ENCODE measurements around the gene PRRT4.

PRRT4 gene

GRCh38 chr7:128364166-128364870 is 2.8 kb upstream of the PRRT4 start:
- Histone ChIP-seq H3K36me3 (ENCODE audit: control insufficient read depth, low read depth, low read length) (no peaks in the 10 kb centered on the region), H3K4me3 (ENCODE audit: low read length) (no peak overlapping the region), H3K9ac (ENCODE audit: low read length) (no peak overlapping the region), H3K4me1 (ENCODE audit: control insufficient read depth, low read depth, low read length) (peaks cover 3% of the 10 kb centered on the region), H3K27me3 (ENCODE audit: control insufficient read depth, insufficient read depth, low read length) (peaks cover 82% of the 10 kb centered on the region), H3K9me3 (ENCODE audit: control insufficient read depth, low read depth, low read length) (no peaks in the 10 kb centered on the region), H3K27ac (ENCODE audit: low read length) (no peak overlapping the region)

GRCh38 chr7:128363261-128363721 is 1.8 kb upstream of the PRRT4 start:
- Histone ChIP-seq H3K27ac (ENCODE audit: low read length) (no peak overlapping the region), H3K9me3 (ENCODE audit: control insufficient read depth, low read depth, low read length) (no peaks in the 10 kb centered on the region), H3K27me3 (ENCODE audit: control insufficient read depth, insufficient read depth, low read length) (peaks cover 92% of the 10 kb centered on the region), H3K4me3 (ENCODE audit: low read length) (no peak overlapping the region), H3K9ac (ENCODE audit: low read length) (no peak overlapping the region), H3K36me3 (ENCODE audit: control insufficient read depth, low read depth, low read length) (no peaks in the 10 kb centered on the region), H3K4me1 (ENCODE audit: control insufficient read depth, low read depth, low read length) (peaks cover 3% of the 10 kb centered on the region)

GRCh38 chr7:128362670-128363069 is 1.2 kb upstream of the PRRT4 start:
- Histone ChIP-seq H3K27me3 (ENCODE audit: control insufficient read depth, insufficient read depth, low read length) (peaks cover 98% of the 10 kb centered on the region), H3K4me1 (ENCODE audit: control insufficient read depth, low read depth, low read length) (peaks cover 3% of the 10 kb centered on the region), H3K9ac (ENCODE audit: low read length) (no peak overlapping the region), H3K27ac (ENCODE audit: low read length) (no peak overlapping the region), H3K9me3 (ENCODE audit: control insufficient read depth, low read depth, low read length) (no peaks in the 10 kb centered on the region), H3K4me3 (ENCODE audit: low read length) (no peak overlapping the region), H3K36me3 (ENCODE audit: control insufficient read depth, low read depth, low read length) (no peaks in the 10 kb centered on the region)

- H3K27me3 ChIP-seq (ENCODE audit: control insufficient read depth, insufficient read depth, low read length): peaks cover 77% of the 10 kb centered on the region
- no peak overlapping the region for H3K9ac ChIP-seq (ENCODE audit: low read length)
- peaks cover 3% of the 10 kb centered on the region for H3K4me1 ChIP-seq (ENCODE audit: control insufficient read depth, low read depth, low read length)
- no peak overlapping the region for H3K27ac ChIP-seq (ENCODE audit: low read length)
- H3K9me3 ChIP-seq (ENCODE audit: control insufficient read depth, low read depth, low read length): no peaks in the 10 kb centered on the region
- H3K36me3 ChIP-seq (ENCODE audit: control insufficient read depth, low read depth, low read length): no peaks in the 10 kb centered on the region
- H3K4me3 ChIP-seq (ENCODE audit: low read length): peak overlapping the region; percentile 51
These were observed 1.2 kb downstream of the PRRT4 start for GRCh38 chr7:128360359-128360678.

- Histone ChIP-seq H3K9me3 (ENCODE audit: control insufficient read depth, low read depth, low read length) (no peaks in the 10 kb centered on the region), H3K36me3 (ENCODE audit: control insufficient read depth, low read depth, low read length) (no peaks in the 10 kb centered on the region), H3K4me3 (ENCODE audit: low read length) (no peak overlapping the region), H3K27ac (ENCODE audit: low read length) (no peak overlapping the region), H3K9ac (ENCODE audit: low read length) (no peak overlapping the region), H3K27me3 (ENCODE audit: control insufficient read depth, insufficient read depth, low read length) (peaks cover 73% of the 10 kb centered on the region), H3K4me1 (ENCODE audit: control insufficient read depth, low read depth, low read length) (peaks cover 3% of the 10 kb centered on the region)
These were observed 1.6 kb downstream of the PRRT4 start for GRCh38 chr7:128359939-128360338.

GRCh38 chr7:128359336-128359735 is 2.2 kb downstream of the PRRT4 start:
- no peak overlapping the region for H3K4me3 ChIP-seq (ENCODE audit: low read length)
- no peak overlapping the region for H3K27ac ChIP-seq (ENCODE audit: low read length)
- no peaks in the 10 kb centered on the region for H3K9me3 ChIP-seq (ENCODE audit: control insufficient read depth, low read depth, low read length)
- H3K9ac ChIP-seq (ENCODE audit: low read length): no peak overlapping the region
- peaks cover 3% of the 10 kb centered on the region for H3K4me1 ChIP-seq (ENCODE audit: control insufficient read depth, low read depth, low read length)
- peaks cover 67% of the 10 kb centered on the region for H3K27me3 ChIP-seq (ENCODE audit: control insufficient read depth, insufficient read depth, low read length)
- H3K36me3 ChIP-seq (ENCODE audit: control insufficient read depth, low read depth, low read length): no peaks in the 10 kb centered on the region

GRCh38 chr7:128358233-128358632 is 3.3 kb downstream of the PRRT4 start:
- no peak overlapping the region for H3K9ac ChIP-seq (ENCODE audit: low read length)
- no peaks in the 10 kb centered on the region for H3K36me3 ChIP-seq (ENCODE audit: control insufficient read depth, low read depth, low read length)
- H3K9me3 ChIP-seq (ENCODE audit: control insufficient read depth, low read depth, low read length): no peaks in the 10 kb centered on the region
- H3K27ac ChIP-seq (ENCODE audit: low read length): no peak overlapping the region
- peaks cover 3% of the 10 kb centered on the region for H3K4me1 ChIP-seq (ENCODE audit: control insufficient read depth, low read depth, low read length)
- no peak overlapping the region for H3K4me3 ChIP-seq (ENCODE audit: low read length)
- peaks cover 67% of the 10 kb centered on the region for H3K27me3 ChIP-seq (ENCODE audit: control insufficient read depth, insufficient read depth, low read length)

GRCh38 chr7:128357217-128357613 is 4.3 kb downstream of the PRRT4 start:
- Histone ChIP-seq H3K36me3 (ENCODE audit: control insufficient read depth, low read depth, low read length) (no peaks in the 10 kb centered on the region), H3K27me3 (ENCODE audit: control insufficient read depth, insufficient read depth, low read length) (peaks cover 67% of the 10 kb centered on the region), H3K9me3 (ENCODE audit: control insufficient read depth, low read depth, low read length) (no peaks in the 10 kb centered on the region), H3K4me1 (ENCODE audit: control insufficient read depth, low read depth, low read length) (peaks cover 3% of the 10 kb centered on the region), H3K4me3 (ENCODE audit: low read length) (no peak overlapping the region), H3K27ac (ENCODE audit: low read length) (no peak overlapping the region), H3K9ac (ENCODE audit: low read length) (no peak overlapping the region)

- H3K36me3 ChIP-seq (ENCODE audit: control insufficient read depth, low read depth, low read length): no peaks in the 10 kb centered on the region
- H3K4me3 ChIP-seq (ENCODE audit: low read length): no peak overlapping the region
- H3K4me1 ChIP-seq (ENCODE audit: control insufficient read depth, low read depth, low read length): peaks cover 3% of the 10 kb centered on the region
- no peak overlapping the region for H3K9ac ChIP-seq (ENCODE audit: low read length)
- no peaks in the 10 kb centered on the region for H3K9me3 ChIP-seq (ENCODE audit: control insufficient read depth, low read depth, low read length)
- peaks cover 63% of the 10 kb centered on the region for H3K27me3 ChIP-seq (ENCODE audit: control insufficient read depth, insufficient read depth, low read length)
- no peak overlapping the region for H3K27ac ChIP-seq (ENCODE audit: low read length)
These were observed 4.8 kb downstream of the PRRT4 start for GRCh38 chr7:128356546-128357216.

- H3K27me3 ChIP-seq (ENCODE audit: control insufficient read depth, insufficient read depth, low read length): peaks cover 50% of the 10 kb centered on the region
- no peaks in the 10 kb centered on the region for H3K4me1 ChIP-seq (ENCODE audit: control insufficient read depth, low read depth, low read length)
- no peak overlapping the region for H3K4me3 ChIP-seq (ENCODE audit: low read length)
- H3K9me3 ChIP-seq (ENCODE audit: control insufficient read depth, low read depth, low read length): no peaks in the 10 kb centered on the region
- H3K27ac ChIP-seq (ENCODE audit: low read length): no peak overlapping the region
- no peaks in the 10 kb centered on the region for H3K36me3 ChIP-seq (ENCODE audit: control insufficient read depth, low read depth, low read length)
- no peak overlapping the region for H3K9ac ChIP-seq (ENCODE audit: low read length)
These were observed 7.9 kb downstream of the PRRT4 start for GRCh38 chr7:128353610-128354009.

GRCh38 chr7:128353189-128353588 is 8.3 kb downstream of the PRRT4 start:
- H3K27me3 ChIP-seq (ENCODE audit: control insufficient read depth, insufficient read depth, low read length): peaks cover 46% of the 10 kb centered on the region
- H3K27ac ChIP-seq (ENCODE audit: low read length): no peak overlapping the region
- no peak overlapping the region for H3K9ac ChIP-seq (ENCODE audit: low read length)
- no peaks in the 10 kb centered on the region for H3K36me3 ChIP-seq (ENCODE audit: control insufficient read depth, low read depth, low read length)
- no peaks in the 10 kb centered on the region for H3K9me3 ChIP-seq (ENCODE audit: control insufficient read depth, low read depth, low read length)
- H3K4me3 ChIP-seq (ENCODE audit: low read length): no peak overlapping the region
- no peaks in the 10 kb centered on the region for H3K4me1 ChIP-seq (ENCODE audit: control insufficient read depth, low read depth, low read length)

GRCh38 chr7:128352636-128353035 is 8.9 kb downstream of the PRRT4 start:
- no peak overlapping the region for H3K27ac ChIP-seq (ENCODE audit: low read length)
- H3K9ac ChIP-seq (ENCODE audit: low read length): no peak overlapping the region
- H3K4me3 ChIP-seq (ENCODE audit: low read length): no peak overlapping the region
- no peaks in the 10 kb centered on the region for H3K4me1 ChIP-seq (ENCODE audit: control insufficient read depth, low read depth, low read length)
- no peaks in the 10 kb centered on the region for H3K9me3 ChIP-seq (ENCODE audit: control insufficient read depth, low read depth, low read length)
- H3K36me3 ChIP-seq (ENCODE audit: control insufficient read depth, low read depth, low read length): no peaks in the 10 kb centered on the region
- H3K27me3 ChIP-seq (ENCODE audit: control insufficient read depth, insufficient read depth, low read length): peaks cover 40% of the 10 kb centered on the region
